CD14-positive monocyte (primary cell): Measurements from ENCODE around the gene SLC12A8. TPM values are rescaled to one million over a fixed set of nuclear protein-coding genes. Genes with fewer than 3 reads are reported as not detected.
A peak's percentile ranks its signal among the peaks of the same experiment; 100 is the strongest.

ENCODE experiments used
- DNase-seq, 3 donors: peaks; one replicate each; pipeline ENCODE4 v3.0.0-alpha.2; 2011 to 2022
- H2AFZ ChIP-seq: 2 replicates; pipeline ENCODE4 v1.6.0; 2012; ENCODE audit warnings: mild to moderate bottlenecking, low read depth, low read length, inconsistent platforms; ENCODE audit not compliant: insufficient read depth, poor library complexity, severe bottlenecking
- H3K27ac ChIP-seq, 2 donors: 1 replicate in 1 of 2; 2 replicates in 1 of 2; pipeline ENCODE4 v1.5.1; 2012 to 2013; ENCODE audit warnings: low read length in 2 of 2, control low read depth in 1 of 2, inconsistent platforms in 1 of 2, low read depth in 1 of 2, mild to moderate bottlenecking in 1 of 2
- H3K27me3 ChIP-seq, 2 donors: one replicate each; pipeline versions ENCODE4 v1.6.0 to v1.6.1; 2011 to 2013; ENCODE audit warnings: low read length in 2 of 2; ENCODE audit not compliant: control insufficient read depth in 2 of 2, insufficient read depth in 2 of 2
- H3K36me3 ChIP-seq, 2 donors: replicated peaks in 1 of 2; 1 replicate in 1 of 2; 2 replicates in 1 of 2; pipeline versions ENCODE4 v1.5.1 to v1.6.1; 2012 to 2013; ENCODE audit warnings: low read length in 2 of 2, control low read depth in 1 of 2, inconsistent platforms in 1 of 2, mild to moderate bottlenecking in 1 of 2; ENCODE audit not compliant: insufficient read depth in 2 of 2, control insufficient read depth in 1 of 2
- H3K4me1 ChIP-seq, 2 donors: 1 replicate in 1 of 2; 2 replicates in 1 of 2; pipeline versions ENCODE4 v1.5.1 to v1.6.1; 2012 to 2013; ENCODE audit warnings: low read length in 2 of 2, control low read depth in 1 of 2, inconsistent platforms in 1 of 2, mild to moderate bottlenecking in 1 of 2, moderate library complexity in 1 of 2; ENCODE audit not compliant: insufficient read depth in 2 of 2, control insufficient read depth in 1 of 2
- H3K4me2 ChIP-seq: replicated peaks from 2 replicates; pipeline ENCODE3; 2012; ENCODE audit warnings: low read length, moderate library complexity, mild to moderate bottlenecking; ENCODE audit not compliant: poor library complexity, severe bottlenecking; ENCODE audit errors: extremely low read depth
- H3K4me3 ChIP-seq, 3 experiments: fragments of 200-600 bp in 1 of 3; sonication (generic) in 1 of 3; replicated peaks in 1 of 3; 1 replicate in 2 of 3; 2 replicates in 1 of 3; pipeline ENCODE4 v1.5.1; 2011 to 2013; ENCODE audit warnings: low read length in 3 of 3, mild to moderate bottlenecking in 3 of 3, control low read depth in 2 of 3, low read depth in 2 of 3, inconsistent platforms in 1 of 3, moderate library complexity in 1 of 3
- H3K79me2 ChIP-seq: 2 replicates; pipeline ENCODE4 v1.6.0; 2012; ENCODE audit warnings: mild to moderate bottlenecking, control low read depth, inconsistent platforms, low read length, moderate library complexity; ENCODE audit not compliant: insufficient read depth
- H3K9ac ChIP-seq: 2 replicates; pipeline ENCODE4 v1.6.0; 2017; ENCODE audit warnings: low read length, mild to moderate bottlenecking; ENCODE audit not compliant: insufficient read depth, poor library complexity, severe bottlenecking
- H3K9me3 ChIP-seq, 2 donors: replicated peaks in 1 of 2; 1 replicate in 1 of 2; 2 replicates in 1 of 2; pipeline versions ENCODE4 v1.5.1 to v1.6.1; 2012 to 2013; ENCODE audit warnings: low read length in 2 of 2, control low read depth in 1 of 2; ENCODE audit not compliant: control insufficient read depth in 1 of 2, insufficient read depth in 1 of 2
- H4K20me1 ChIP-seq: 2 replicates; pipeline ENCODE4 v1.6.0; 2012; ENCODE audit warnings: mild to moderate bottlenecking, low read length, control low read depth, moderate library complexity; ENCODE audit not compliant: insufficient read depth
- H3K27ac Mint-ChIP-seq, 7 donors: one replicate each; pipeline ENCODE4 v1.8.0; 2020; ENCODE audit warnings: mild to moderate bottlenecking in 7 of 7, mixed read lengths in 7 of 7, moderate library complexity in 6 of 7, inconsistent platforms in 2 of 7
- H3K27me3 Mint-ChIP-seq, 3 donors: one replicate each; pipeline ENCODE4 v1.8.0; 2021 to 2022; ENCODE audit warnings: low read depth in 3 of 3, mild to moderate bottlenecking in 3 of 3, mixed read lengths in 3 of 3, moderate library complexity in 3 of 3, inconsistent platforms in 1 of 3
- H3K36me3 Mint-ChIP-seq, 2 donors: one replicate each; pipeline ENCODE4 v1.8.0; 2020; ENCODE audit warnings: mixed read lengths in 2 of 2, inconsistent platforms in 1 of 2, mild to moderate bottlenecking in 1 of 2
- H3K4me1 Mint-ChIP-seq: one replicate; pipeline ENCODE4 v1.8.0; 2020; ENCODE audit warnings: mild to moderate bottlenecking, mixed read lengths
- H3K4me3 Mint-ChIP-seq, 2 donors: one replicate each; pipeline ENCODE4 v1.8.0; 2020; ENCODE audit warnings: mild to moderate bottlenecking in 2 of 2, mixed read lengths in 2 of 2, moderate library complexity in 1 of 2
- H3K9me3 Mint-ChIP-seq, 7 donors: one replicate each; pipeline ENCODE4 v1.8.0; 2020 to 2022; ENCODE audit warnings: mixed read lengths in 7 of 7, mild to moderate bottlenecking in 6 of 7, moderate library complexity in 6 of 7, inconsistent platforms in 2 of 7
- CTCF ChIP-seq: fragments of 200-600 bp; IDR thresholded peaks from one replicate; pipeline ENCODE4 v1.8.0; 2022; ENCODE audit warnings: antibody characterized with exemption, mild to moderate bottlenecking
- WGBS: methylation state at CpG from one replicate; pipeline ENCODE4 v1.1.5; 2013; ENCODE audit warnings: missing lambda C conversion rate; ENCODE audit not compliant: insufficient coverage; 5-methylcytosine and 5-hydroxymethylcytosine counted together
- intact Hi-C, 2 donors: fragments of 100-400 bp; cut with micrococcal nuclease; formaldehyde crosslinking; loops; one replicate each; pipeline versions ENCODE4 v1.15.0 to v1.15.1; 2023
- polyA plus RNA-seq, 3 donors: library from polyadenylated mRNA; depleted of rRNA in 1 of 3; unstranded in 2 of 3; stranded (reverse) in 1 of 3; fragments of 300-500 nt in 2 of 3; fragments of >200 nt in 1 of 3; fragmentation: Illumina TruSeq in 2 of 3; gene quantifications; 1 replicate in 2 of 3; 2 replicates in 1 of 3; pipeline ENCODE4 v1.2.3, GENCODE V29; 2012 to 2021

SLC12A8 gene
- polyA plus RNA-seq, 3 donors: 0.23 to 0.46 (median 0.35) TPM

GRCh38 chr3:125165948-125166553 lies 46.5 kb downstream of the SLC12A8 start:
- no peak for DNase-seq
- Histone ChIP-seq H2AFZ (no peak overlapping the region), H3K27ac (no peak overlapping the region), H3K9ac (no peak overlapping the region), H3K9me3 (no peaks in the 10 kb centered on the region), H3K4me2 (no peak overlapping the region), H4K20me1 (no peaks in the 10 kb centered on the region), H3K27me3 (no peaks in the 10 kb centered on the region), H3K4me3 (no peak overlapping the region), H3K36me3 (no peaks in the 10 kb centered on the region), H3K4me1 (peaks cover 44 to 48% of the 10 kb centered on the region in 2 donors), H3K79me2 (no peaks in the 10 kb centered on the region)
- intact Hi-C loops: no loop called here
- Mint-ChIP-seq H3K4me3 (no peak overlapping the region), H3K27me3 (peaks cover 1 to 6% (median 2%) of the 10 kb centered on the region in 3 donors), H3K9me3 (peaks cover 0 to 4% (median 0%) of the 10 kb centered on the region in 7 donors), H3K36me3 (peaks cover 0 to 2% of the 10 kb centered on the region in 2 donors), H3K4me1 (peaks cover 51% of the 10 kb centered on the region), H3K27ac (no peak overlapping the region)
- WGBS: 94% methylated on average over 18 of the region's 18 CpGs
- no peak for TF ChIP-seq CTCF

- Histone ChIP-seq H3K9me3 (no peaks in the 10 kb centered on the region), H4K20me1 (no peaks in the 10 kb centered on the region), H3K36me3 (no peaks in the 10 kb centered on the region), H3K27me3 (no peaks in the 10 kb centered on the region), H3K79me2 (no peaks in the 10 kb centered on the region), H3K4me2 (peak overlapping the region; percentile 5), H2AFZ (peak overlapping the region; percentile 30), H3K4me3 (no peak overlapping the region), H3K4me1 (peaks cover 50 to 53% of the 10 kb centered on the region in 2 donors), H3K9ac (no peak overlapping the region), H3K27ac (no peak overlapping the region)
- peak in 2 of 3 donors; percentile 35 to 43 for DNase-seq
- peak; percentile 68 for TF ChIP-seq CTCF
- Mint-ChIP-seq H3K36me3 (peaks cover 2 to 4% of the 10 kb centered on the region in 2 donors), H3K27ac (peak overlapping the region in 3 of 7 donors; percentile 26 to 78 (median 70)), H3K9me3 (peaks cover 0 to 4% (median 0%) of the 10 kb centered on the region in 7 donors), H3K4me3 (no peak overlapping the region), H3K4me1 (peaks cover 57% of the 10 kb centered on the region), H3K27me3 (peaks cover 1 to 6% (median 2%) of the 10 kb centered on the region in 3 donors)
- WGBS: 91% methylated on average over 12 of the region's 17 CpGs
- intact Hi-C loops: no loop called here
These were observed 47.2 kb downstream of the SLC12A8 start for GRCh38 chr3:125165189-125165947.
